GM12878 (cell line): ENCODE data around the gene GNAT1. TPM values are rescaled to one million over a fixed set of nuclear protein-coding genes. Genes with fewer than 3 reads are reported as not detected.

Experiments
- ATAC-seq: fragments of 200-7000 bp; cut with Tn5 transposase; 3 replicates; pipeline ENCODE4 v1.9.1; 2020; ENCODE audit warnings: mild to moderate bottlenecking, moderate library complexity
- BruUV-seq: library from RNA; stranded (reverse); fragments of 400-500 nt; replicated peaks from 2 replicates; lab custom pipeline; 2021; lab: Mats Ljungman, UMichigan
- CTCF ChIA-PET: fragments of 300-600 bp; sonication (Branson Sonifier 250); formaldehyde crosslinking; extraction: SDS; loops from one replicate; lab custom pipeline; 2021; ENCODE audit warnings: inconsistent platforms; lab: Yijun Ruan, JAX
- POLR2A ChIA-PET: fragments of 350-600 bp; formaldehyde crosslinking; extraction: SDS; loops from one replicate; lab custom pipeline; 2021; ENCODE audit warnings: inconsistent platforms; lab: Charles Lee
- RAD21 ChIA-PET: fragments of 300-600 bp; sonication (Branson Sonifier 250); formaldehyde crosslinking; loops from one replicate; lab custom pipeline; 2023; ENCODE audit warnings: antibody characterized with exemption; ENCODE audit not compliant: unreplicated experiment; lab: Charles Lee
- SMC1A ChIA-PET: fragments of 300-600 bp; sonication (Branson Sonifier 250); formaldehyde crosslinking; loops from one replicate; lab custom pipeline; 2023; ENCODE audit not compliant: unreplicated experiment, uncharacterized antibody; lab: Charles Lee
- DNase-seq: peaks from one replicate; pipeline ENCODE4 v3.0.0-alpha.2; 2011; ENCODE audit warnings: low read depth, low spot score
- FAIRE-seq: peaks from 3 replicates; lab custom pipeline; 2011; peaks lifted over from hg19 to GRCh38; lab: Jason Lieb, UNC
- H2AFZ ChIP-seq: 2 replicates; pipeline ENCODE4 v1.6.0; 2011; ENCODE audit warnings: low read depth, low read length, control low read depth; ENCODE audit not compliant: control insufficient read depth
- H3K27ac ChIP-seq: 2 replicates; pipeline ENCODE4 v1.5.1; 2011; ENCODE audit warnings: control low read depth; ENCODE audit not compliant: control insufficient read depth, insufficient read depth
- H3K27me3 ChIP-seq, 2 experiments: replicated peaks in 1 of 2; 2 replicates each; pipeline versions ENCODE4 v1.6.0 to v1.6.1; 2011; ENCODE audit warnings: low read length in 1 of 2; ENCODE audit not compliant: control insufficient read depth in 2 of 2, insufficient read depth in 2 of 2
- H3K36me3 ChIP-seq, 2 experiments: 2 replicates each; pipeline ENCODE4 v1.5.1; 2011; ENCODE audit warnings: low read length in 1 of 2; ENCODE audit not compliant: control insufficient read depth in 2 of 2, insufficient read depth in 2 of 2
- H3K4me1 ChIP-seq: 2 replicates; pipeline ENCODE4 v1.6.1; 2011; ENCODE audit warnings: mild to moderate bottlenecking, low read length, moderate library complexity, mixed read lengths; ENCODE audit not compliant: control insufficient read depth, insufficient read depth
- H3K4me2 ChIP-seq: 2 replicates; pipeline ENCODE4 v1.6.0; 2011; ENCODE audit warnings: control low read depth; ENCODE audit not compliant: control insufficient read depth, insufficient read depth
- H3K4me3 ChIP-seq: fragments of 200-600 bp; sonication (generic); 2 replicates; pipeline ENCODE4 v1.5.1; 2016
- H3K79me2 ChIP-seq: 2 replicates; pipeline ENCODE4 v1.6.0; 2011; ENCODE audit warnings: low read length; ENCODE audit not compliant: control insufficient read depth, insufficient read depth
- H3K9ac ChIP-seq: 2 replicates; pipeline ENCODE4 v1.8.0; 2011; ENCODE audit warnings: low read length, control low read depth, mixed read lengths; ENCODE audit not compliant: control insufficient read depth, insufficient read depth
- H3K9me3 ChIP-seq: replicated peaks from 3 replicates; pipeline ENCODE4 v1.5.1; 2011; ENCODE audit warnings: mild to moderate bottlenecking, low read length; ENCODE audit not compliant: control insufficient read depth, insufficient read depth
- H4K20me1 ChIP-seq: 2 replicates; pipeline ENCODE4 v1.6.0; 2011; ENCODE audit not compliant: control insufficient read depth, insufficient read depth
- BHLHE40 ChIP-seq, 2 experiments: fragments of 450-650 bp in 1 of 2; IDR thresholded peaks; 2 replicates each; pipeline ENCODE4 v1.6.1; 2011 to 2017; ENCODE audit warnings: low read depth in 2 of 2, borderline replicate concordance in 1 of 2, improper control_type of control experiment in 1 of 2, low read length in 1 of 2, mild to moderate bottlenecking in 1 of 2
- CHD2 ChIP-seq: IDR thresholded peaks from 2 replicates; pipeline ENCODE4 v1.6.1; 2011; ENCODE audit warnings: low read depth, low read length, improper control_type of control experiment, borderline replicate concordance
- DPF2 ChIP-seq: fragments of 450-650 bp; IDR thresholded peaks from 2 replicates; pipeline ENCODE4 v1.6.1; 2017; ENCODE audit warnings: mild to moderate bottlenecking
- EGR1 ChIP-seq, 2 experiments: IDR thresholded peaks; 1 replicate in 1 of 2; 2 replicates in 1 of 2; pipeline ENCODE4 v1.6.1; 2011 to 2012; ENCODE audit warnings: low read depth in 2 of 2, low read length in 2 of 2, borderline replicate concordance in 1 of 2, mild to moderate bottlenecking in 1 of 2, moderate library complexity in 1 of 2
- FOXM1 ChIP-seq: IDR thresholded peaks from 2 replicates; pipeline ENCODE4 v1.6.1; 2012; ENCODE audit warnings: low read depth, mild to moderate bottlenecking, inconsistent platforms, low read length, moderate library complexity
- GATAD2B ChIP-seq: fragments of 450-650 bp; conservative IDR thresholded peaks from 2 replicates; pipeline ENCODE4 v1.6.1; 2017; ENCODE audit warnings: low read depth, mild to moderate bottlenecking, moderate library complexity
- HDAC6 ChIP-seq: fragments of 200-600 bp; sonication (generic); IDR thresholded peaks from one replicate; pipeline ENCODE4 v1.8.0; 2017; ENCODE audit warnings: antibody characterized with exemption; ENCODE audit not compliant: unreplicated experiment
- IKZF1 ChIP-seq: fragments of 450-650 bp; conservative IDR thresholded peaks from 2 replicates; pipeline ENCODE4 v1.6.1; 2017; ENCODE audit warnings: antibody characterized with exemption, mild to moderate bottlenecking
- IRF4 ChIP-seq: IDR thresholded peaks from 2 replicates; pipeline ENCODE4 v1.6.1; 2011; ENCODE audit warnings: low read depth, low read length
- LARP7 ChIP-seq: fragments of 450-650 bp; IDR thresholded peaks from 2 replicates; pipeline ENCODE4 v1.6.1; 2017; ENCODE audit warnings: mild to moderate bottlenecking
- MYB ChIP-seq: fragments of 150-350 bp; IDR thresholded peaks from 2 replicates; pipeline ENCODE4 v1.6.1; 2014; ENCODE audit warnings: mild to moderate bottlenecking, low read depth, low read length, borderline replicate concordance
- NR2F1 ChIP-seq: fragments of 450-650 bp; conservative IDR thresholded peaks from 2 replicates; pipeline ENCODE4 v1.6.1; 2017; ENCODE audit warnings: mild to moderate bottlenecking
- PML ChIP-seq: IDR thresholded peaks from 2 replicates; pipeline ENCODE4 v1.6.1; 2012; ENCODE audit warnings: low read length, inconsistent platforms
- POU2F2 ChIP-seq: IDR thresholded peaks from 3 replicates; pipeline ENCODE4 v1.6.1; 2011; ENCODE audit warnings: low read depth, mild to moderate bottlenecking, low read length, borderline replicate concordance
- SMAD1 ChIP-seq: fragments of 450-650 bp; IDR thresholded peaks from 2 replicates; pipeline ENCODE4 v1.6.1; 2018; ENCODE audit warnings: mild to moderate bottlenecking, low read depth; ENCODE audit not compliant: partially characterized antibody
- SREBF1 ChIP-seq: IDR thresholded peaks from 2 replicates; pipeline ENCODE4 v1.6.1; 2012; ENCODE audit warnings: mild to moderate bottlenecking, low read length
- SUZ12 ChIP-seq: fragments of 200-600 bp; sonication (generic); IDR thresholded peaks from one replicate; pipeline ENCODE4 v1.6.1; 2018; ENCODE audit warnings: antibody characterized with exemption, mild to moderate bottlenecking; ENCODE audit not compliant: unreplicated experiment
- ZNF622 ChIP-seq: fragments of 450-650 bp; IDR thresholded peaks from 2 replicates; pipeline ENCODE4 v1.6.1; 2017; ENCODE audit warnings: mild to moderate bottlenecking, inconsistent platforms
- WGBS: methylation state at CpG from one replicate; pipeline ENCODE4 v1.1.6; 2016; ENCODE audit warnings: low lambda C conversion rate; ENCODE audit not compliant: insufficient replicate concordance, insufficient coverage; ENCODE audit errors: missing lambda C conversion rate; 5-methylcytosine and 5-hydroxymethylcytosine counted together
- in situ Hi-C: fragments of 300-500 bp; cut with MboI; formaldehyde crosslinking; loops from 9 replicates; pipeline ENCODE4 v1.14.3; 2018; ENCODE audit warnings: mixed read lengths
- intact Hi-C: fragments of 100-400 bp; cut with micrococcal nuclease; formaldehyde crosslinking; loops from one replicate; pipeline ENCODE4 v1.14.2; 2022; ENCODE audit not compliant: unreplicated experiment
- polyA plus RNA-seq, 11 experiments: library from polyadenylated mRNA; depleted of rRNA in 4 of 11; unstranded in 6 of 11; stranded (reverse) in 5 of 11; fragments of >200 nt; fragmentation: Nextera tagmentation in 4 of 11; fragmentation: Illumina TruSeq in 1 of 11; extraction: Ambion mirVana in 4 of 11; extraction: Trizol in 1 of 11; gene quantifications; 1 replicate in 1 of 11; 2 replicates in 10 of 11; pipeline versions ENCODE4 v1.2.1 to v1.2.3, GENCODE V29; 2011 to 2016; ENCODE audit warnings: inconsistent platforms in 2 of 11, missing spikeins in 2 of 11, low read depth in 1 of 11
- total RNA-seq, 4 experiments: library from RNA; depleted of rRNA in 3 of 4; stranded (reverse); fragments of >200 nt in 3 of 4; fragmentation: Illumina TruSeq in 1 of 4; extraction: Trizol in 1 of 4; gene quantifications; 2 replicates each; pipeline versions ENCODE4 v1.2.1 to v1.2.3, GENCODE V29; 2013 to 2021
- TF ChIP-seq, protein P1 (sequence below): fragments of 450-650 bp; IDR thresholded peaks from 2 replicates; pipeline ENCODE4 v1.6.1; 2018; ENCODE audit warnings: mild to moderate bottlenecking, low read depth, moderate library complexity; ENCODE audit not compliant: partially characterized antibody
- TF ChIP-seq, protein P2 (sequence below): fragments of 450-650 bp; formaldehyde crosslinking; IDR thresholded peaks from 2 replicates; pipeline ENCODE4 v1.4.0; 2022; ENCODE audit warnings: mild to moderate bottlenecking, moderate library complexity

The GNAT1 gene
- total and polyA plus RNA-seq, 10 of the 15 experiments (the other 5 are each of a cell fraction or from before 2014, with no cell fraction given), result not detected

DNA sequence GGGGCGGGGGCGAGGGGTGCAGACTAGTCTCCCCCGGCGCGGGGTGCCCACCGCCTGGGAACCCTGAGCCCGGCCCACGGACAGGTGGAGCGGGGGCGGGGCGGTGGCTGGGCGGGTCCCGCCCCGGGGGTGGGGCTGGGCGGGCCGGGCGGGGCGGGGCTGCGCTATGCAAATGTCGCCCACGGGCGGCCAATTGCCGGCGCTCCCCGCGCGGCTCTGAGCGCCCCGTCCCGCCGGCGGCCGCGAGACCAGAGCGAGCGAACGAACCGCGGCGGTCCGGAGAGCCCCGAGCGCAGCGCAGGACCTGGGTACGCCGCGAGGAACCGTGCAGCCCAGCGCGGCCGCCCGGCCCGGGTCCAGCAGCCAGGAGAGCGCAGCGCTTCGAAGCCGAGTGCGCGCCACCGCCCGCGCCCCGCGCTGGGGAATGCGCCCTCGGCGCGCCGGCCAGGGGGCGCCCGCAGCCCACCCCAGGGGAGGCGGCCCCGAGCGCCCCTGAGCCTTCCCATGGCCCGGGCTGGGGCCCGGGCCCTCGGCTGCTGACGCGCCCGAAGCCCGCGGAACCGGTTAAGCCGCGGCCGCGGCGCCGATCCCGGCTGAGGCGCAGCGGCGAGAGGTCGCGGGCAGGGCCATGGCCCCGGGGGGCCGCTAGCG, 36.4 kb upstream of the GNAT1 start, which contains the start of gene SEMA3F:
TSS of gene SEMA3F (plus strand) at position 485 of the 651 bp plus-strand sequence. CDS start 4,299 bp downstream, outside the sequence.
- H3K4me2 ChIP-seq, result peak within 1 kb of the TSS; percentile 95
- DNase-seq (no peak), ATAC-seq (peak; percentile 92), FAIRE-seq (no peak)
- no peaks in the 10 kb centered on the region for H3K36me3 ChIP-seq
- H3K9me3 ChIP-seq, result no peaks in the 10 kb centered on the region
- H3K4me3 ChIP-seq, result peak within 1 kb of the TSS; percentile 57; the same call in 1 of the 2 replicates
- BruUV-seq, result no TSS peak
- H2AFZ ChIP-seq, result peak within 1 kb of the TSS; percentile 55
- WGBS, result under 1% methylated on average over 49 of the region's 98 CpGs
- ChIA-PET RAD21 (no interaction called here), POLR2A (no interaction called here)
- peaks cover 10 to 14% of the 10 kb centered on the region in 2 experiments for H3K27me3 ChIP-seq
- no peaks in the 10 kb centered on the region for H4K20me1 ChIP-seq
- no peak for TF ChIP-seq MYB
- TF ChIP-seq POU2F2, result no peak
- no peak for TF ChIP-seq ZNF622
- no peak for TF ChIP-seq CHD2
- no peak for TF ChIP-seq FOXM1
- peak in 1 of 2 experiments; percentile 26; a peak in 1 of 3 replicates for TF ChIP-seq EGR1 (IDR thresholded peaks at IDR 0.05; ENCODE audit: borderline replicate concordance in 1 of 2, low read depth in 2 of 2, low read length in 2 of 2)
- no peak for TF ChIP-seq SMAD1
- TF ChIP-seq BHLHE40 (IDR thresholded peaks at IDR 0.05; ENCODE audit: borderline replicate concordance in 1 of 2, low read depth in 2 of 2, low read length in 1 of 2), result peak in 1 of 2 experiments; percentile 10; a peak in 1 of 4 replicates
- TF ChIP-seq DPF2, result 0 out of 2 replicates have a peak, but pooled peaks have one; percentile 12
- peak; percentile 39; the same call in 1 of the 2 replicates for TF ChIP-seq GATAD2B
- TF ChIP-seq LARP7, result peak; percentile 64; the same call in 1 of the 2 replicates
- TF ChIP-seq NR2F1, result 0 out of 2 replicates have a peak, but pooled peaks have one; percentile 27
- TF ChIP-seq SUZ12, result peak; percentile 46
- TF ChIP-seq, protein P1, sequence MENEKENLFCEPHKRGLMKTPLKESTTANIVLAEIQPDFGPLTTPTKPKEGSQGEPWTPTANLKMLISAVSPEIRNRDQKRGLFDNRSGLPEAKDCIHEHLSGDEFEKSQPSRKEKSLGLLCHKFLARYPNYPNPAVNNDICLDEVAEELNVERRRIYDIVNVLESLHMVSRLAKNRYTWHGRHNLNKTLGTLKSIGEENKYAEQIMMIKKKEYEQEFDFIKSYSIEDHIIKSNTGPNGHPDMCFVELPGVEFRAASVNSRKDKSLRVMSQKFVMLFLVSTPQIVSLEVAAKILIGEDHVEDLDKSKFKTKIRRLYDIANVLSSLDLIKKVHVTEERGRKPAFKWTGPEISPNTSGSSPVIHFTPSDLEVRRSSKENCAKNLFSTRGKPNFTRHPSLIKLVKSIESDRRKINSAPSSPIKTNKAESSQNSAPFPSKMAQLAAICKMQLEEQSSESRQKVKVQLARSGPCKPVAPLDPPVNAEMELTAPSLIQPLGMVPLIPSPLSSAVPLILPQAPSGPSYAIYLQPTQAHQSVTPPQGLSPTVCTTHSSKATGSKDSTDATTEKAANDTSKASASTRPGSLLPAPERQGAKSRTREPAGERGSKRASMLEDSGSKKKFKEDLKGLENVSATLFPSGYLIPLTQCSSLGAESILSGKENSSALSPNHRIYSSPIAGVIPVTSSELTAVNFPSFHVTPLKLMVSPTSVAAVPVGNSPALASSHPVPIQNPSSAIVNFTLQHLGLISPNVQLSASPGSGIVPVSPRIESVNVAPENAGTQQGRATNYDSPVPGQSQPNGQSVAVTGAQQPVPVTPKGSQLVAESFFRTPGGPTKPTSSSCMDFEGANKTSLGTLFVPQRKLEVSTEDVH, result no peak
- TF ChIP-seq, protein P2, sequence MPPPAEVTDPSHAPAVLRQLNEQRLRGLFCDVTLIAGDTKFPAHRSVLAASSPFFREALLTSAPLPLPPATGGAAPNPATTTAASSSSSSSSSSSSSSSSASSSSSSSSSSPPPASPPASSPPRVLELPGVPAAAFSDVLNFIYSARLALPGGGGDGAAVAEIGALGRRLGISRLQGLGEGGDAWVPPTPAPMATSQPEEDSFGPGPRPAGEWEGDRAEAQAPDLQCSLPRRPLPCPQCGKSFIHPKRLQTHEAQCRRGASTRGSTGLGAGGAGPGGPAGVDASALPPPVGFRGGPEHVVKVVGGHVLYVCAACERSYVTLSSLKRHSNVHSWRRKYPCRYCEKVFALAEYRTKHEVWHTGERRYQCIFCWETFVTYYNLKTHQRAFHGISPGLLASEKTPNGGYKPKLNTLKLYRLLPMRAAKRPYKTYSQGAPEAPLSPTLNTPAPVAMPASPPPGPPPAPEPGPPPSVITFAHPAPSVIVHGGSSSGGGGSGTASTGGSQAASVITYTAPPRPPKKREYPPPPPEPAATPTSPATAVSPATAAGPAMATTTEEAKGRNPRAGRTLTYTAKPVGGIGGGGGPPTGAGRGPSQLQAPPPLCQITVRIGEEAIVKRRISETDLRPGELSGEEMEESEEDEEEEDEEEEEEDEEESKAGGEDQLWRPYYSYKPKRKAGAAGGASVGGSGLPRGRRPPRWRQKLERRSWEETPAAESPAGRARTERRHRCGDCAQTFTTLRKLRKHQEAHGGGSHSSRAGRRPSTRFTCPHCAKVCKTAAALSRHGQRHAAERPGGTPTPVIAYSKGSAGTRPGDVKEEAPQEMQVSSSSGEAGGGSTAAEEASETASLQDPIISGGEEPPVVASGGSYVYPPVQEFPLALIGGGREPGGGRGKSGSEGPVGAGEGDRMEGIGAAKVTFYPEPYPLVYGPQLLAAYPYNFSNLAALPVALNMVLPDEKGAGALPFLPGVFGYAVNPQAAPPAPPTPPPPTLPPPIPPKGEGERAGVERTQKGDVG (CRISPR knock-in tag), result no peak
- peak; percentile 87 for TF ChIP-seq HDAC6
- no peak for TF ChIP-seq PML
- no peak for TF ChIP-seq SREBF1
- TF ChIP-seq IKZF1, result 0 out of 2 replicates have a peak, but pooled peaks have one; percentile 12
- no peak for TF ChIP-seq IRF4
- TF ChIP-seq, all 136 proteins: peak for 9
- Histone ChIP-seq H3K79me2 (no peaks in the 10 kb centered on the region), H3K4me1 (no peaks in the 10 kb centered on the region; the same call in 1 of the 2 replicates), H3K9ac (no peak within 1 kb of the TSS), H3K27ac (no peak within 1 kb of the TSS)
- SMC1A ChIA-PET, result no interaction called here
- intact Hi-C loops (no loop called here), in situ Hi-C loops (no loop called here)
- CTCF ChIA-PET, result no interaction called here
